Tibial artery (tissue), 4 donors: ENCODE results near the gene LRFN4.

Experiments
- DNase-seq, 2 donors: peaks; one replicate each; pipeline ENCODE4 v3.0.0-alpha.2; 2019
- H3K27ac ChIP-seq, 2 donors: fragments of 200-600 bp; sonication (generic) in 1 of 2; 1 replicate in 1 of 2; 2 replicates in 1 of 2; pipeline ENCODE4 v1.5.1; 2018 to 2019; ENCODE audit warnings: mild to moderate bottlenecking in 1 of 2
- H3K27me3 ChIP-seq, 2 donors: fragments of 200-600 bp; sonication (generic) in 1 of 2; one replicate each; pipeline versions ENCODE4 v1.5.1 to v1.6.0; 2016 to 2019
- H3K36me3 ChIP-seq, 3 donors: fragments of 200-600 bp; sonication (generic) in 2 of 3; one replicate each; pipeline ENCODE4 v1.5.1; 2016 to 2019; ENCODE audit warnings: mild to moderate bottlenecking in 2 of 3
- H3K4me1 ChIP-seq, 4 donors: fragments of 200-600 bp; sonication (generic) in 2 of 4; 1 replicate in 3 of 4; 2 replicates in 1 of 4; pipeline ENCODE4 v1.5.1; 2016 to 2019
- H3K4me3 ChIP-seq, 2 donors: fragments of 200-600 bp; sonication (generic) in 1 of 2; 1 replicate in 1 of 2; 2 replicates in 1 of 2; pipeline ENCODE4 v1.5.1; 2018 to 2019; ENCODE audit warnings: mild to moderate bottlenecking in 2 of 2
- H3K9me3 ChIP-seq, 3 donors: fragments of 200-600 bp; sonication (generic) in 1 of 3; one replicate each; pipeline ENCODE4 v1.5.1; 2016 to 2019
- intact Hi-C: fragments of 100-400 bp; cut with DNase I; formaldehyde crosslinking; loops from one replicate; pipeline ENCODE4 v1.15.0; 2023; ENCODE audit warnings: low total_unique reads
- TF ChIP-seq, protein P1 (sequence below), 2 experiments: fragments of 200-600 bp in 1 of 2; fragments of 450-650 bp in 1 of 2; IDR thresholded peaks; one replicate each; pipeline ENCODE4 v1.5.1; 2017 to 2019; ENCODE audit warnings: antibody characterized with exemption in 2 of 2, mild to moderate bottlenecking in 1 of 2, moderate library complexity in 1 of 2

The LRFN4 gene

GRCh38 chr11:66907751-66908630, 51.1 kb downstream of the LRFN4 start:
- intact Hi-C loops: no loop called here
- H3K4me1 ChIP-seq: no peaks in the 10 kb centered on the region
- TF ChIP-seq, protein P1, sequence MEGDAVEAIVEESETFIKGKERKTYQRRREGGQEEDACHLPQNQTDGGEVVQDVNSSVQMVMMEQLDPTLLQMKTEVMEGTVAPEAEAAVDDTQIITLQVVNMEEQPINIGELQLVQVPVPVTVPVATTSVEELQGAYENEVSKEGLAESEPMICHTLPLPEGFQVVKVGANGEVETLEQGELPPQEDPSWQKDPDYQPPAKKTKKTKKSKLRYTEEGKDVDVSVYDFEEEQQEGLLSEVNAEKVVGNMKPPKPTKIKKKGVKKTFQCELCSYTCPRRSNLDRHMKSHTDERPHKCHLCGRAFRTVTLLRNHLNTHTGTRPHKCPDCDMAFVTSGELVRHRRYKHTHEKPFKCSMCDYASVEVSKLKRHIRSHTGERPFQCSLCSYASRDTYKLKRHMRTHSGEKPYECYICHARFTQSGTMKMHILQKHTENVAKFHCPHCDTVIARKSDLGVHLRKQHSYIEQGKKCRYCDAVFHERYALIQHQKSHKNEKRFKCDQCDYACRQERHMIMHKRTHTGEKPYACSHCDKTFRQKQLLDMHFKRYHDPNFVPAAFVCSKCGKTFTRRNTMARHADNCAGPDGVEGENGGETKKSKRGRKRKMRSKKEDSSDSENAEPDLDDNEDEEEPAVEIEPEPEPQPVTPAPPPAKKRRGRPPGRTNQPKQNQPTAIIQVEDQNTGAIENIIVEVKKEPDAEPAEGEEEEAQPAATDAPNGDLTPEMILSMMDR (IDR thresholded peaks at IDR 0.05): no peak
- H3K4me3 ChIP-seq: no peak overlapping the region
- DNase-seq: no peak
- H3K27ac ChIP-seq: no peak overlapping the region
- no peaks in the 10 kb centered on the region for H3K9me3 ChIP-seq
- H3K36me3 ChIP-seq: no peaks in the 10 kb centered on the region
- no peaks in the 10 kb centered on the region for H3K27me3 ChIP-seq

GRCh38 chr11:66909181-66909580, 52.3 kb downstream of the LRFN4 start:
- no peak for DNase-seq
- H3K9me3 ChIP-seq: no peaks in the 10 kb centered on the region
- no peak overlapping the region for H3K4me3 ChIP-seq
- TF ChIP-seq, protein P1 (IDR thresholded peaks at IDR 0.05): no peak
- no peak overlapping the region for H3K27ac ChIP-seq
- intact Hi-C loops: no loop called here
- H3K27me3 ChIP-seq: no peaks in the 10 kb centered on the region
- H3K4me1 ChIP-seq: no peaks in the 10 kb centered on the region
- H3K36me3 ChIP-seq: no peaks in the 10 kb centered on the region

DNA sequence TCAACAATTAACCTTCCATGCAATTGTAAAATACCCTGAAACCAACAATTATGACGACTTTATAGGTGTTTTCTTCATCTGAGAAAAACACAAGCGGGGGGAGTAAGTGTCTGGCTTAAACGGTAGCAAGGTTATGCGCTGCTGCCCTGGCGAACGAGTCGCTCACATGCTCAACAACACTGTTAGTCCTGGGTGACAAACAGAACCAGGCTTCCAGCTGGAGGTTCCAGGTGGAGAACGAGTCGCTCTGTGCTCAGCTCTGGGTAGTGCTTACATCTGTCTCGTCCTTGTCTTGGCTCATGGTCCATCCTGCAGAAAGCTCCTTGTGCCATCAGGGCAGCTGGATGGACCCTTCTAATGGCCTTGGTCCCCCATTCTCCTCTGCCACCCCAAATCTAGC, 53.2 kb downstream of the LRFN4 start:
- Histone ChIP-seq H3K27ac (no peak overlapping the region), H3K27me3 (no peaks in the 10 kb centered on the region), H3K36me3 (no peaks in the 10 kb centered on the region), H3K9me3 (no peaks in the 10 kb centered on the region), H3K4me1 (no peaks in the 10 kb centered on the region), H3K4me3 (no peak overlapping the region)
- TF ChIP-seq, protein P1 (IDR thresholded peaks at IDR 0.05): no peak
- no peak for DNase-seq
- intact Hi-C loops: no loop called here
